IPS DF 4.7 (cell line): ENCODE data around the gene ANKHD1.
"Not testable (repeated sequence)": the region's sequence is repeated elsewhere in the genome, so short reads cannot be mapped to it uniquely, and the experiment has no call there.

ENCODE experiments used
- DNase-seq: peaks from one replicate; pipeline ENCODE4 v3.0.0-alpha.2; 2013; ENCODE audit warnings: low spot score; ENCODE audit errors: extremely low read depth

The ANKHD1 gene

DNA sequence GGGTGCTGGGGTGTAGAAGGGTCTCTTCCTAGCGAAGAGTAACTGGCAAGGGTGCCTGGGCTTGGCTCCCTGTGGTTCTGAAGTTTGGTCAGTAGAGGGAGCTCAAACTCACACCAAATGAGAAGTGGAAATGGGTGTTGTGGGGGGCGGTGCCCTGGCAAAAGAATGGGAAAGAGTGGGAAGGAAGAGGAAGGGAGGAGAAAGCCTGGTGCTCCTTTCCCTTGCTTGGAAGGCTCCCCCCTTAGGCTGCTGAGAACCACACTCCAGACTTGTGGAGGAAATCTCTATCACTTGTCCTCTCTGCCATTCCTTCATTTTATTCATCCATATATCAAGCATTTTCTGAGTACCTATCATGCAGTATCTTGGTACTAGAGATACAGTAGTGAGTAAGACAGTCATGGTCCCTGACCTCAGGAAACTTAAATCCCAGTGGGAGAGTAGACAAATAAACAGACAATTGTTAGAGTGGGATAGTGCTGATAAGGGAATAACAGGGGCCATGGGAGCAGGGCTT is 28.6 kb upstream of the ANKHD1 start:
- DNase-seq, result peak; percentile 56

GRCh38 chr5:140381351-140381750 is 20.3 kb upstream of the ANKHD1 start:
- no peak for DNase-seq

DNA sequence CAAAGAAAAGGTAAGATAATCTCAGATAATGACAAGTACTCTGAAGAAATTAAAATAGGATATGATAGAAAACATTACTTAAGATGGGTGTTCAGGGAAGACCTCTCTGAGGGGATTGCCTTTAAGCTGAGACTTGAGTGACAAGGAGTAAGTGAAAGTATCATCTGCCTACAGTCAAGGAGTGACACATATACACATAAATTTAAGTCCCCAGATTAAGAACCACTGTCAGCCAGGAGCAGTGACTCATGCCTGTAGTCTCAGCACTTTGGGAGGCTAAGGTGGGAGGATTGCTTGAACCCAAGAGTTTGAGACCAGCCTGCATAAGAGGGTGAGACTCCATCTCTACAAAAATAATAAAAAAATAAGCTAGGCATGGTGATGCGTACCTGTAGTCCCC is 19.7 kb upstream of the ANKHD1 start:
- no peak for DNase-seq

DNA sequence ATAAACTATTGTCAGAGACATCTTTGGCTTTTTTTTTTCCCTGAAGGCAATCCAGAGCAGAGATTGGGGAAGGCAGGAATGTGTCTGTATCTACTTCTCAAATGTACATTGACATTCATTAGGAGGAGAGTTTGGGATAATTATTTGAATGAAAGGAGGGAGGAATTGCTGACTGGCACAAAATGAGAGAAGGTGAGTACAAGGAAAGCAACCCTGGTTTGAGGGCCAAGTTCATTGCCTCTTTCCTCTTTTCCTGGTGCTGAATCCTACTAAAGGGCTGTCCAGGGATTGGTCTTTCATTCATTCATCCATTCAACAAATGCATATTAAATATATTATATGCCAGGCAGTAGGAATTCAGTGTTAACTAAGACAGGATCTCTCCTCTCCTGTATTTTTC is 18.8 kb upstream of the ANKHD1 start:
- DNase-seq, result no peak

- no peak for DNase-seq
These were observed 18.3 kb upstream of the ANKHD1 start for GRCh38 chr5:140383300-140383699.

DNA sequence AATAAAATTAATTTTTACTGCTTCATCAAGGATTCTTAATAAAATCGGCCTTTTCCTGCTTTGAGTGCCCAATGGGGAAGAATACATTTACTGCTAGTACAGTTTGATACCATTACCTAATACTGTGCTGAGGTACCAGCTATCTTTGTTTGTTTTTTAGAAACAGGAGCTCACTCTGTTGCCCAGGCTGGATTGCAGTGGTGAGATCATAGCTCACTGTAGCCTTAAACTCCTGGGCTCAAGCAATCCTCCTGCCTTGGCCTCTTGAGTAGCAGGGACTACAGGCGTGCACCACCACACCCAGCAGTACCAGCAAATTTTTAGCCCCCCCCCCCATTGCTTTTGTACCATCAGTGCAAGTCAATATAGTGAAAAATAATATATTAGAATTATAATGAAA is 13.6 kb upstream of the ANKHD1 start:
- DNase-seq, result no peak

- DNase-seq, result no peak
These were observed 10.3 kb upstream of the ANKHD1 start for GRCh38 chr5:140391312-140391711.

GRCh38 chr5:140391732-140392131 is 9.9 kb upstream of the ANKHD1 start:
- DNase-seq, result no peak

DNA sequence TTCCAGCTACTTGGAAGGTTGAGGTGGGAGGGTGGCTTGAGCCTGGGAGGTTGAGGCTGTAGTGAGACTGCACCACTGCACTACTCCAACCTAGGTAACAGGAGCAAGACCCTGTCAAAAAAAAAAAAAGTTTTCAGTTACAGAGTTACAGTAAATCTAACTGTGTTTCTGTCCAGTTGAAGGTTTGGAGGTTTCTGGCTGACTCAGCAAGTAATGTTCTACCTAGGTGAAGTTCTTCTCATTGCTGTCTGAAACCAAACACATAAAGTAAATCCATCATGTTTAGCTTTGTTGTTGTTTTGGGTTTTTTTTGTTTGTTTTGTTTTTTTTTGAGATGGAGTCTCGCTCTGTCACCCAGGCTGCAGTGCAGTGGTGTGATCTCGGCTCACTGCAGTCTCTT is 7.9 kb upstream of the ANKHD1 start:
- DNase-seq, result no peak

GRCh38 chr5:140398379-140398811 is 3.2 kb upstream of the ANKHD1 start:
- no peak for DNase-seq

GRCh38 chr5:140399979-140400729 is 1.5 kb upstream of the ANKHD1 start:
- DNase-seq, result no peak

DNA sequence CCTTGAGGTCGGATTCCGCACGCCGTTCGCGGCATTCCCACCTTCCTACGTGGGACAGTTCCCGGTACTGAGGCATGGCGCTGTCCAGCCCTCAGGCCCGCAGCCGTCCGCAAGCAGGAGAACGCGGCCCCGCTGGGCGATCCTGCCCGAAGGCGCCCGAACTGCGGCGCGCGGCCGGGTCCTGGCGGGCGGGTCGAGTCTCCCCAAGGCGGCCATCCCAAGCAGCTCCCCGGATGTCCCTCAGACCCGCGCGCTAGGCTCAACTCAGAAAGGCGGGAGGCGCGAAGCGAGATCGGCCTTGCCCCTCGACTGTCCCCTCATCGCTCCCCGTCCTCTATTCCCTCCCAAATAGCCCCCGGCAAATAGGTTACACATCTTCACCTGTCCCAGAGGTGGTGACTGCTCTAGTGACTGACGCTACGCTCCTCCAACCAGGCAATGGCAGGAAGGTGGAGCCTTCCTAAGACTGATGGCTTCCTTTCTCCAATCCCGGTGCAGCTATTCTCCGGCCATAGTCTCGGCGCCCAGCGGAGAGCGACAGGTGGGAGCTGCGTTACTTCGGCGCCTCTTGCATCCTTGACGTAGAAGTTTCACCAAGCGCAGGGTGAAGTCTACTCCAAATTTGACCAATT is 787 bp upstream of the ANKHD1 start:
- DNase-seq, result peak; percentile 98

DNA sequence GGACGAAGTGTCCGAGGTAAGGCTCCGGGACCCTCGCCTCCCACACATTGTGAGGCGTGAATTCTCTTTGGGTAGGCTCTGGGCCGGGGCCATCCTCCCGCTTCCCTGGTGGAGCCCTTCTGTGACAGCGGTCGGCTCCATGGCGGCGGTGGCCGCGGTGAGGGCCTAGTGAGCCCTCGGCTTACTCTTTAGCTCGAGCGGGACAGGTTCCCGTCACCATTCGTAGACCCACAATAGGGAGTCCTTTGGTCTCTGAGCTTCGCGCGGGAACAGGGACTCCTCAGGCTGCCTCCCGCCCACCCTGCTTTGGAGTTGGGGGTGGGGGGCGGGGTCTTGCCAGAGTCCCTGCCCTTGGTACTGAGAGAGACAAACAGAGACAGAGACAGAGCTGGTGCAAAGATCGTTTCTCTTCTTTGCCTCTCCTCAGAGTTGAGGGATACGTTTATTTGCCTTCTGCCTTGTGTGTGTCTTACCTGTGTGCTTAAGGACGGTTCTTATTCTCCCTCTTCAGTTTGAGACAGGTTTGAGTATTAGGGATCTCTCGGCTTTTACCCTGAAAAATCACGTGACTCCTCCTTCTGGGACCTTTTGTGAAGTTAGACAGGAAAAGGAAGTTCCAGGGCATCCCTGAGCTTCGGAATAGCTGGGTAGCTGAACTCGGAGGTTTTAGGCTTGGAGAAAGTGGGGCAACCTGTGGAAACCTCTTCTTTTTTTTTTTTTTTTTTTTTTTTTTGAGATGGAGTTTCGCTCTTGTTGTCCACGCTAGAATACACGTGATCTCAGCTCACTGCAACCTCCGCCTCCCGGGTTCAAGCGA is 833 bp downstream of the ANKHD1 start:
- DNase-seq, result peak; percentile 19

- no peak for DNase-seq
These were observed 2.0 kb downstream of the ANKHD1 start for GRCh38 chr5:140403613-140404012.

- no peak for DNase-seq
These were observed 7.2 kb downstream of the ANKHD1 start for GRCh38 chr5:140408750-140409241.

GRCh38 chr5:140413230-140413629 is 11.6 kb downstream of the ANKHD1 start:
- DNase-seq, result no peak

DNA sequence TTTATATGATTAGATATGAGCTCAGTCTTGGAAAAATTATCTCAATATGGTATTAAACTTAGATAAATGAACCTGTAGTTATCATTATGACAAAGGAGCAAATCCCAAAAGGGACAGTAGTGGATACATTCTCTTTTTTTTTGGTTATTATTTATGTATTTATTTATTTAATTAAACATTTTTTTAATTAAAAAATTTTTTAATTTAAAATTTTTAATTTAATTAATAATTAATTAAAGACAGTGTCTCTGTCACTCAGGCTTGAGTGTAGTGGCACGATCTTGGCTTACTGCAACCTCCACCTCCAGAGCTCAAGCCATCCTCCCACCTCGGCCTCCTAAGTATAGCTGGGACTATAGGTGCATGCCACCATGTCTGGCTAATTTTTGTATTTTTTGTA is 15.6 kb downstream of the ANKHD1 start:
- DNase-seq, result no peak

DNA sequence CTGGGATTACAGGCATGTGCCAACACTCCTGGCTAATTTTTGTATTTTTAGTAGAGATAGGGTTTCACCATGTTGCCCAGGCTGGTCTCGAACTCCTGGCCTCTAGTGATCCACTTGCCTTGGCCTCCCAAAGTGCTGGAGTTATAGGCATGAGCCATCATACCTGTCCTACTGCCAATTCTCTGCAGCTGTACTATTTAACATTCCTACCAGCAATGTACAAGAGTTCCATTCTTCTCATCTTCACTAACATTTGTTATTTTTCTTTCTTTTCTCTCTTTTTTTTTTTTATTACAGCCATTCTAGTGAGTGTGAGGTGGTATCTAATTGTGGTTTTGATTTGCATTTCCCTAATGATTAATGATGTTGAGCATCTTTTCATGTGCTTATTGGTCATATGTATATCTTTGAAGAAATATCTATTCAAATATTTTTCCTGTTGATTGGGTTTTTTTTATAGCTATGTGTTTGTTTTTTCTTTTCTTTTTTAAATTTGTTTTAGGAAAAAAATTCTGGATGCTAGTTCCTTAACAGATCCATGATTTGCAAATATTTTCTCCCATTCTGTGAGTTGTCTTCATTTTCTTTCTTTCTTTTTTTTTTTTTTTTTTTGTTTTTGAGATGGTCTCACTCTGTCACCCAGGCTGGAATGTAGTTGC is 17.4 kb downstream of the ANKHD1 start:
- DNase-seq, result no peak

GRCh38 chr5:140420226-140420570 is 18.6 kb downstream of the ANKHD1 start:
- no peak for DNase-seq

GRCh38 chr5:140420665-140421361 is 19.2 kb downstream of the ANKHD1 start:
- no peak for DNase-seq

DNA sequence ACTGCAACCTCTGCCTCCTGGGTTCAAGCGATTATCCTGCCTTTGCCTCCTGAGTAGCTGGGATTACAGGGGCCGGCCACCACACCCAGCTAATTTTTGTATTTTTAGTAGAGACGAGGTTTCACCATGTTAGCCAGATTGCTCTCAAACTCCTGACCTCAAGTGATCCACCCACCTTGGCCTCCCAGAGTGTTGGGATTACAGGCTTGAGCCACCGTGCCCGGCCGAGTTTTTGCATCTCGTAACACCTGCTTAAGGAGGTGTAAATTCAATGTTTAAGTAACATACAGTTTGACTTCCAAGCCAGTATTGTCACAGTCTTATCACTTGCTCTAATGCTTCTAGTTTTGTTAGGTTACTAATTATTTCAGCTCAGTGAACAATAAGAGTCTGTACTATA is 19.7 kb downstream of the ANKHD1 start:
- DNase-seq, result not testable (repeated sequence)
